Measurements from ENCODE around the gene RASA2.

DNA sequence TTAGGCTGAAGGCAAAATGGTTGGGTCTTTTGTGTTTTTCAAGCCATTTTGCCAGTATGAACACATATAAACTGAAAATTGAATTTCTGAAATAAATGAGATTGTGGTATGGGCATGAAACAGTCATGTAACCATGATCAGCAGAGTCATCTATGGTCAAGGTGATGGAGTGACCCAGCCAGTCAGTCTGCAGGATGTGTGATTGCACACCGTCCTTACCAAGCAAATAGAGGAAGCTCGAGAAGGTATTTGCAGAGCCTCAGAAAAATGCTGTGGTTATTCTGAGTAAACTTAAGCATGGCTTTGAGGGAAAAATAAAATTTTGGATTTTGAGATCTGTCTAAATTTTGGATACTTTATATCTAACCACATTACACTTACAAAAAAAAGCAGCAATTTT lies 155.4 kb downstream of the RASA2 start:
- TF ChIP-seq CTCF (IDR thresholded peaks at IDR 0.05; ENCODE audit: low read depth, low read length, missing input control) (no peak), TAF1 (conservative IDR thresholded peaks at IDR 0.05) (no peak), RXRA (IDR thresholded peaks at IDR 0.05) (no peak), YY1 (IDR thresholded peaks at IDR 0.05) (no peak), JUND (IDR thresholded peaks at IDR 0.05) (no peak)
- TF ChIP-seq, protein P1, sequence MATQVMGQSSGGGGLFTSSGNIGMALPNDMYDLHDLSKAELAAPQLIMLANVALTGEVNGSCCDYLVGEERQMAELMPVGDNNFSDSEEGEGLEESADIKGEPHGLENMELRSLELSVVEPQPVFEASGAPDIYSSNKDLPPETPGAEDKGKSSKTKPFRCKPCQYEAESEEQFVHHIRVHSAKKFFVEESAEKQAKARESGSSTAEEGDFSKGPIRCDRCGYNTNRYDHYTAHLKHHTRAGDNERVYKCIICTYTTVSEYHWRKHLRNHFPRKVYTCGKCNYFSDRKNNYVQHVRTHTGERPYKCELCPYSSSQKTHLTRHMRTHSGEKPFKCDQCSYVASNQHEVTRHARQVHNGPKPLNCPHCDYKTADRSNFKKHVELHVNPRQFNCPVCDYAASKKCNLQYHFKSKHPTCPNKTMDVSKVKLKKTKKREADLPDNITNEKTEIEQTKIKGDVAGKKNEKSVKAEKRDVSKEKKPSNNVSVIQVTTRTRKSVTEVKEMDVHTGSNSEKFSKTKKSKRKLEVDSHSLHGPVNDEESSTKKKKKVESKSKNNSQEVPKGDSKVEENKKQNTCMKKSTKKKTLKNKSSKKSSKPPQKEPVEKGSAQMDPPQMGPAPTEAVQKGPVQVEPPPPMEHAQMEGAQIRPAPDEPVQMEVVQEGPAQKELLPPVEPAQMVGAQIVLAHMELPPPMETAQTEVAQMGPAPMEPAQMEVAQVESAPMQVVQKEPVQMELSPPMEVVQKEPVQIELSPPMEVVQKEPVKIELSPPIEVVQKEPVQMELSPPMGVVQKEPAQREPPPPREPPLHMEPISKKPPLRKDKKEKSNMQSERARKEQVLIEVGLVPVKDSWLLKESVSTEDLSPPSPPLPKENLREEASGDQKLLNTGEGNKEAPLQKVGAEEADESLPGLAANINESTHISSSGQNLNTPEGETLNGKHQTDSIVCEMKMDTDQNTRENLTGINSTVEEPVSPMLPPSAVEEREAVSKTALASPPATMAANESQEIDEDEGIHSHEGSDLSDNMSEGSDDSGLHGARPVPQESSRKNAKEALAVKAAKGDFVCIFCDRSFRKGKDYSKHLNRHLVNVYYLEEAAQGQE (IDR thresholded peaks at IDR 0.05) = no peak
- TF ChIP-seq, protein P2, sequence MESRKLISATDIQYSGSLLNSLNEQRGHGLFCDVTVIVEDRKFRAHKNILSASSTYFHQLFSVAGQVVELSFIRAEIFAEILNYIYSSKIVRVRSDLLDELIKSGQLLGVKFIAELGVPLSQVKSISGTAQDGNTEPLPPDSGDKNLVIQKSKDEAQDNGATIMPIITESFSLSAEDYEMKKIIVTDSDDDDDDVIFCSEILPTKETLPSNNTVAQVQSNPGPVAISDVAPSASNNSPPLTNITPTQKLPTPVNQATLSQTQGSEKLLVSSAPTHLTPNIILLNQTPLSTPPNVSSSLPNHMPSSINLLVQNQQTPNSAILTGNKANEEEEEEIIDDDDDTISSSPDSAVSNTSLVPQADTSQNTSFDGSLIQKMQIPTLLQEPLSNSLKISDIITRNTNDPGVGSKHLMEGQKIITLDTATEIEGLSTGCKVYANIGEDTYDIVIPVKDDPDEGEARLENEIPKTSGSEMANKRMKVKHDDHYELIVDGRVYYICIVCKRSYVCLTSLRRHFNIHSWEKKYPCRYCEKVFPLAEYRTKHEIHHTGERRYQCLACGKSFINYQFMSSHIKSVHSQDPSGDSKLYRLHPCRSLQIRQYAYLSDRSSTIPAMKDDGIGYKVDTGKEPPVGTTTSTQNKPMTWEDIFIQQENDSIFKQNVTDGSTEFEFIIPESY (IDR thresholded peaks at IDR 0.05) = no peak
- TF ChIP-seq, protein P3, sequence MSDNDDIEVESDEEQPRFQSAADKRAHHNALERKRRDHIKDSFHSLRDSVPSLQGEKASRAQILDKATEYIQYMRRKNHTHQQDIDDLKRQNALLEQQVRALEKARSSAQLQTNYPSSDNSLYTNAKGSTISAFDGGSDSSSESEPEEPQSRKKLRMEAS (IDR thresholded peaks at IDR 0.05) = no peak
